ENCODE data around the gene WDR89.
A peak's percentile ranks its signal among the peaks of the same experiment; 100 is the strongest.

The WDR89 gene, protein sequence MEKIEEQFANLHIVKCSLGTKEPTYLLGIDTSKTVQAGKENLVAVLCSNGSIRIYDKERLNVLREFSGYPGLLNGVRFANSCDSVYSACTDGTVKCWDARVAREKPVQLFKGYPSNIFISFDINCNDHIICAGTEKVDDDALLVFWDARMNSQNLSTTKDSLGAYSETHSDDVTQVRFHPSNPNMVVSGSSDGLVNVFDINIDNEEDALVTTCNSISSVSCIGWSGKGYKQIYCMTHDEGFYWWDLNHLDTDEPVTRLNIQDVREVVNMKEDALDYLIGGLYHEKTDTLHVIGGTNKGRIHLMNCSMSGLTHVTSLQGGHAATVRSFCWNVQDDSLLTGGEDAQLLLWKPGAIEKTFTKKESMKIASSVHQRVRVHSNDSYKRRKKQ

GRCh38 chr14:63641473-63642228, at the start of gene WDR89:
TSS of gene WDR89 (minus strand) at chr14:63641871. CDS start at chr14:63599942, 41,929 bp downstream.
- peak within 1 kb of the TSS; percentile 98 for H3K27ac ChIP-seq
- no peak for TF ChIP-seq ZFX (IDR thresholded peaks at IDR 0.05; ENCODE audit: borderline replicate concordance)
- TF ChIP-seq CTCF (IDR thresholded peaks at IDR 0.05): peak; percentile 76

DNA sequence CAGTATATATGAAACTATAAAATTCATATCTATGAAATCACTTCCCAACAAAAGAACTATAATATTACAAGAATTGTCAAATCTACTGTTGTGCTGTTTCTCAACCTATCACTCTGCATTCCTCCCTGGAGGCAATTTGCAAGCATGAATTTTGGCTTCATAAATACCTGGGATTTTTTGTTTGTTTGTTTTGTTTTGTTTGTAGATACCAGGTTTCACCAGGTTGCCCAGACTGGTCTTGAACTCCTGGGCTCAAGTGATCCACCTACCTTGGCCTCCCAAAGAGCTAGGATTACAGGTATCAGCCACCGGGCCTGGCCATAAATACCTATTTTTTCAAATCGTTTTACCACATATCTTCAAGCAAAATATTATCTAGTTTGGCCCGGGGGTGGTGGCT, 47.5 kb upstream of the WDR89 start:
- H3K27ac ChIP-seq: no peak overlapping the region
- TF ChIP-seq ZFX (IDR thresholded peaks at IDR 0.05; ENCODE audit: borderline replicate concordance) (no peak), CTCF (IDR thresholded peaks at IDR 0.05) (no peak)

GRCh38 chr14:63686926-63687325, 45.3 kb upstream of the WDR89 start:
- no peak for TF ChIP-seq ZFX (IDR thresholded peaks at IDR 0.05; ENCODE audit: borderline replicate concordance)
- no peak for TF ChIP-seq CTCF (IDR thresholded peaks at IDR 0.05)
- H3K27ac ChIP-seq: no peak overlapping the region

DNA sequence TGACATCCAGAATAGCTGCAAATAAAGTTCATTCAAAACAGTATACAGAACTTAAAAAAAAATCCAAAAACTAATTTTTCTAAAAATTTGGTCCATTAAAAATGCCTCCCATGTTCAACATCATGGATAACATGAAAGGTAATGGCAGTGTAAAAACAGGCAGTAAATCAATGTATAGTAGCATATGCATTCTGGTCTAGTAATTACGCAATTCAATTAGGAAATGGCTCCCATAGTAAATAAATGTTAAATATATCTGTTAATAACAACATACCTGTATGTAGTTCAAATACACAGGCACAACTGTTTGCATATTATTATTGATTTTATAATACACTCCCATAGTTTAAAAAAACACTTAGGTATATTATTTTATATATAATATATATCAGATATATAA, 43.7 kb upstream of the WDR89 start:
- TF ChIP-seq CTCF (IDR thresholded peaks at IDR 0.05) (no peak), ZFX (IDR thresholded peaks at IDR 0.05; ENCODE audit: borderline replicate concordance) (no peak)

GRCh38 chr14:63682727-63683593, 41.3 kb upstream of the WDR89 start:
- peak overlapping the region; percentile 29 for H3K27ac ChIP-seq
- TF ChIP-seq ZFX (IDR thresholded peaks at IDR 0.05; ENCODE audit: borderline replicate concordance): no peak
- TF ChIP-seq CTCF (IDR thresholded peaks at IDR 0.05): no peak

More for the DNA sequence above, 43.7 kb upstream of the WDR89 start:
- H3K27ac ChIP-seq: no peak overlapping the region

GRCh38 chr14:63678536-63678935, 36.9 kb upstream of the WDR89 start:
- TF ChIP-seq CTCF (IDR thresholded peaks at IDR 0.05): no peak
- no peak for TF ChIP-seq ZFX (IDR thresholded peaks at IDR 0.05; ENCODE audit: borderline replicate concordance)
- H3K27ac ChIP-seq: peak overlapping the region; percentile 76

Data from 22Rv1 (cell line).